NCI-H82 treated with DMSO at 0.1 percent for 48 hours (cell line): Measurements from ENCODE around the gene MYOCD.

Experiments used
- DNase-seq: peaks from one replicate; lab custom pipeline; 2025; ENCODE audit not compliant: unreplicated experiment; lab: John Stamatoyannopoulos, UW

MYOCD gene

DNA sequence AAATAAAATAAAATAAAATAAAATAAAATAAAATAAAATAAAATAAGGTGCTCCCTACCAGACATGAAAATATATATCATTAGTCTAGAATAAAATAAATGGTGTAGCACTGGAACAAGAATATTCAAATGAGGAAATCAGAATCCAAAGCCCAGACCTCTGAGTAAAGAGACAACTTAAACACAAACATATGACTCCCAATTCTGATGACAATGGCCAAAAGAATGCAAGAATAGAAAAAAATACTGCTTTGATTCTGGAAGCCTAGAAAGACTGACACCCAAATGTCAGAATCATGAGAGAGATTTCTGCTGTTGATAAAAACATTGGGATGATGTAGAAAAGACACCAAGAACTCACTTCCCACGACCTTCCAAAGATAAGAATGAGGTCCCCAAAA lies 27.9 kb downstream of the MYOCD start:
- no peak for DNase-seq

- DNase-seq, result no peak
These were observed 40.4 kb downstream of the MYOCD start for GRCh38 chr17:12706070-12706469.

- DNase-seq, result no peak
These were observed 43.4 kb downstream of the MYOCD start for GRCh38 chr17:12709063-12709462.

DNA sequence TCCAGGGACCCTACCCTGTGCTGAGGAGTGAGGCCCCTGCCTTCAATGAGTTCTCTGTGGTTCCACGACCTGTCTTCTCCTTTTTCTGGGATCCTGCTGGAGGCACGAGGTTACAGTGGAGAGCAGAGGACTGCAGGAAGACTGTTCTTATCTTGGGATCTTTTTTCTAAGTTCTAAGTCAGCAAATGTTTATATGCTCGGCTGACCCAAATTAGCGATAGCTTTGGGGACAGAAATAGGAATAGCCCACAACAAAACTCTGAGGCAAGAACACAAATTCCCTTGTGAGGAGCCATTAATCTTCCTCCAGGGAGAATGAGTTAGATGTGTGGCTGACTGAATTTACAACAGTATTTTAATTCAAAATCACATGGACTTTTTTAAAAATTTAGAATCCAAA lies 46.7 kb downstream of the MYOCD start:
- no peak for DNase-seq

- DNase-seq, result no peak
These were observed 47.3 kb downstream of the MYOCD start for GRCh38 chr17:12712941-12713340.

DNA sequence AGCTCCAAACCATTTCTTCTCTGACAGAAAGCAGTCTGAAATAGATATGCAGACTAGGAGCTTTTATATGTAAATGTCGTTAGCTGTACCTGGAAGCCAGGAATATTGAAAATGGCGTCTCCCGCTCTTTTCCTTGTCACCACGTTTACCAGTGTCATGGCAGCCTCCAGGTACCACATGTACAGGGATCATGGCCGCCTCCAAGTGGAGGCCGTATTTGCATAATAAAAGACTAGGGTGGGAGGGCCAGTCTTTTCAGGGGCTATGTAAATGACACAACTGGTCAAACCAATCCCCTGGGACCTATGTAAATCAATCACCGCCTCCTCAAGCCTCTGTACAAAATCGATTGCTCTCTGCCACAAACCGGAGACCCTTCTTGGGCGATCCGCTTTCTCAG lies 54.3 kb downstream of the MYOCD start:
- no peak for DNase-seq

DNA sequence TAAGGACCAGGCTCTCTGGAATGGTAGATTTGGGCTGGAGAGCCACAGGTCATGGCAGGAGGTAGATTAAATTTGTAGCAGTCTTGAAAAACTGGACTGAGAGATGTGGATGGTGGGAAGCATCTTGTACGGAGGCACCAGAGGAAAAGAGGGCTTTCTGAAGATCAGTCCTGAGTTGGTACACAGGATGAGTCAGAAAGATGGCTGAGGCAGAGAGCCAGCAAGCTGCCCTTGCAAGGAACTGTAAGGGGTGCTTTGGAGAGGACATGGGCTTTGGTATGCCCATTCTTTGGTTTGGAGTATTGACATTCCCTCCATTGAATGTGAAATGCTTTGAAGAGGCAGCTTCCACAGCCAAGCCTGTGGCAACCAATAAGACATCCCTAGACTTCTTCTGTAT lies 55.9 kb downstream of the MYOCD start:
- no peak for DNase-seq

DNA sequence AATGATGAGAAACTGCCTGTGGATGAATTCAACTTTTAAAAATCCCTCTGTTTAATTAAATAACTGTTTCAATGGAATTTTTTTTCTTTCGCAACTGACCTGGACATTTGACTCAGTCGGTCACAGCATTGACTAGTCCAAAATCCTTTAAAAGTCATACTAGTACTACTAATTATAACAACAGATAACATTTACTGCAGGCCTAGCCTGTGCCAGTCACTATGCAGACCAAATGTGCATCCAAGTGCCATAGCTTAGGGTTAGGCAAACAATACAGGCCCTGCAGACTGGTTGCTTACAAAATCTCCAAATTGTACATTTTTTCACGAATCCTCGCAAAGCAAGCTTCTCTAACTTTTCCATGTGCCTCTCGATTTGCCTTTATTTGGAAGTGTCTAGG lies 56.6 kb downstream of the MYOCD start:
- DNase-seq, result no peak

DNA sequence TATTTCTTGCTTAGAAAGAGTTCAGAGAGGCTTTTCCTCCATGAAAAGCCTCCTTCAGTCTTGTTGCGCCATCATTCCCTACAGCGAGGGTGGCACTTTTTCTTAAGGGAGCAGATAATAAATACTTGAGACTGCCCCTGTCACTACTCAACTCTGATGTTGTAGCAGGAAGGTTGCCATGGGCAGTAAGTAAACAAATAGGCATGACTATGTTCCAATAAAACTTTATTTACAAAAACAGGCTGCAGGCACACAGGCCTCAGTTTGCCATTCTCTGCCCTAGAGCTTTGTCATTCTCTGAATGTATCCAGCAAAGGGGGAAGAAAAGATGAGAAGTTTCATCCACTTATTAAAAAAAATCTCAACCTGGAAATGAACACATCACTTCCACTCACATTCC lies 60.4 kb downstream of the MYOCD start:
- DNase-seq, result no peak

DNA sequence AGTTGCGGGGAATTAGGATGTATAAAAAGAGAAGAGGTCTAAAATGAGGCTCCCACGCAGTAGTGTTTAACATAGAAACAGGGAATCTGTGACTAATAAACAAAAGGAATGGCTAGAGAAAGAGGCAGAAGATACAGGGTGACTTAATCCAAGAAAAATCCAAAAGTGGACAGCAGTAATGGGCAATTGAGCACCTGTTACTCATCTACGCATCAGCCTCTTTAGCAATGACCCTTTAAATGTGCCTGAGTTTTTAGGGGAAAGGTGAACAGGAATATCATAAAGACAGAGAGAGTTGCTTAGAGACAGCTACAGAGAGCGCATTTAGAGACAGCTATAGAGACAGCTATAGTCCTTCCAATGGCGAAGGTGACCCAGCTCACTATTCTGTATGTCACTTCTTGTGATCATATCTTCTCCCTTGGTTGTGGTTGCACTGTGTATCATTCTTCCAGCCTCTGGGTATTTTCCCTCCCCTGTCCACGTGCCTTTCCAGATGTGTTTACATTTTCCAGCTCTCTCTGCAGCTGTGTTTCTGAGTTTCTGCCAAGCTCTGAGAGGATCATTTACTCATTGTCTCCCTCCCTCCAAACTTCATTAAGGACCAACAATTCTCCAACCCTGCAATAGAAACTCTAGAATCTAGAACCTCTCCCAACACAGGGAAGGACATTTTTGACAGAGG lies 61.5 kb downstream of the MYOCD start:
- DNase-seq, result no peak

DNA sequence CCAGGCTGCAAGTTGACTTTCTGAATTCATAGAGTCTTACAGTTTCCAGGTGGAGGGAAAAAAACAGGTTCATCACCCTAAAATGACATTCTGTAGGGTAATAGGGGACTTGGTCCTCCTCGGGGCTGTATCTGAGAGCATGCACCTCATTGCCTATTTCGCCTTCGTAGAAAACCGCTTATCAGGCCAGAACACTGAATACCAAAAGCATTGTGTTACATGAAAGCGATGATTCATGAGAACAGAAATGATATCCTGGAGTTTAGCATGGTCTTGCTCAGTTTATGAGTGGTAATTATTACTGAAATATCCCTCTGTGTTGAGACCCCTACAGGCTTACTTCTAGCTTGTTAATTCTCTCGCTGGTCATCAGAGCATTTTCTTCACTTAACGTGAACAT lies 62.2 kb downstream of the MYOCD start:
- no peak for DNase-seq

GRCh38 chr17:12729086-12729485 lies 63.4 kb downstream of the MYOCD start:
- no peak for DNase-seq

DNA sequence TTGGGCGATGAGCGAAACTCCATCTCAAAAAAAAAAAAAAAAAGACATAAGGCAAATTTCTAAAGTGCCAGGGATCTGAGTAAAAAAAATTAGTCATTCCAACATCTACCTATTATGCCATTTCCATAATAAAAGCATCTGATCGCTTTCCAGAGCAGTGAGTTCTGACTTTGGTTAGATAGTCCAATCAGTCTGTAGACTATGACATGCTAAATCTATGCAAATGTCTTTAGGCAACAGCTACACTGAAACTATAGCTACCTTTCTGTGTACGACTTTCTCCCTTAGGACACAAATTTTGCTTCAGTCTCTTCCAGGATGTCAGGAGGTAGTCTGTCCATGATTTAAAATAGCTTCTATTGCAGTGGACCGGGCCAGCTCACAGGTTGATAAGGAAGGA lies 64.7 kb downstream of the MYOCD start:
- no peak for DNase-seq

GRCh38 chr17:12730931-12731521 lies 65.3 kb downstream of the MYOCD start:
- DNase-seq, result no peak

DNA sequence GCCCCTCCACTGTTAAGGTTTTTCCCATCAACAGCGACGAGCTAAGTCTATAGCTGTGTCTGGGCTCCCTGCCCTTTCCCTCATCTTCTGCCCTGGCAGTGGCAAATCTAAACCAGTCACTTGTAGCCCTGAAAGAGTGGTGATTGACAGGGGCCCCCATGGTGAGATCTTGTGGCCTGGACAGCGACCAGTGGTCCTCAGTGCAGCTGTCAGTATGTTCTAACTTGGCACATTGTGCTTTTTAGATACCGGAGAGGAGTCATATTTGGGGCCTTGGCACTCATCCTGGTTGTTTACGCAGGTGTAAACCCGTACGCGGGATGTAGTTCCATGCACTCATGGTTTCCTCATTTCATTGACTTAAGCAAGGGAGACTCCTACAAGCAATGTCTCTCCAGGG lies 66.1 kb downstream of the MYOCD start:
- no peak for DNase-seq

GRCh38 chr17:12732366-12732765 lies 66.7 kb downstream of the MYOCD start:
- DNase-seq, result no peak

GRCh38 chr17:12734926-12735325 lies 69.2 kb downstream of the MYOCD start:
- DNase-seq, result no peak

GRCh38 chr17:12735517-12735916 lies 69.8 kb downstream of the MYOCD start:
- no peak for DNase-seq

DNA sequence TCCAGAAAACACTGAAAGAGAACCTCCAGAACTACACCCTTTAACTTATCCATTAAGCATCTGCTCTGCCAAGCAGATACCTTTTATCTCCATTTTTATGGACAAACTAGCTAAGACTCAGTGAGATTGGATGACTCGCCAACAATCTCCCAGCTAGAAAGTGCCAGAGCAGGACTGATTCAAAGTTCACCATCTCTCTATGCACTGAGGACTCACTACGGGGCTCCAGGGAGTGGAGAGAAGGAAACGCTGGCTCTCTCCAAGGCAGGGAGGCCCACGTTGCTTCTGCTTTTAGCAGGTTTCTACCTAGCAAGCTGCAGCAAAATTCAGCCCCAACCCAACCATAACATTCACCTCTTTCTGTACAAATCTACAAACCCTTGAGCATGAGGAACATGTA lies 70.8 kb downstream of the MYOCD start:
- DNase-seq, result no peak

GRCh38 chr17:12737740-12738469 lies 72.2 kb downstream of the MYOCD start:
- no peak for DNase-seq

DNA sequence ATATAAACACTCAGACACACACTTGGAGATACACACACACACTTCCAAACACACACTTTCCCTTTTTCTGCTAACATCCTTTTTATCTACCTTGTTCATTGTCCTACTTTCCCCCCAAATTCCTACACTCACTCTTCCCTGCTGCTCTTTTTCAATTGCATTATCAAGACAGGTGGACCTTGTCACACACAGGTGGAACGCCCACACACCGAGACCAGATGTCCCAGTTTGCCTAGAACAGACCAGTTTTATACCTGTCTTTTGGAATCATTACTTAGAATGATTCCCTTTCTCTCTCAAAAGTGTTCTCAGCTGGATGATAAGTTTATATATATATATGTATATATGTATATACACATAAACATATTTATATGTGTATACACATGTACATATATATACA lies 72.9 kb downstream of the MYOCD start:
- no peak for DNase-seq

GRCh38 chr17:12739500-12739899 lies 73.8 kb downstream of the MYOCD start:
- DNase-seq, result no peak

GRCh38 chr17:12743046-12743445 lies 77.4 kb downstream of the MYOCD start:
- no peak for DNase-seq
